HG03060 (cell line): ENCODE measurements around the gene WNK2.
"Not testable (repeated sequence)": the region's sequence is repeated elsewhere in the genome, so short reads cannot be mapped to it uniquely, and the experiment has no call there.

Experiments
- ATAC-seq: cut with Tn5 transposase; IDR thresholded peaks from one replicate; pipeline ENCODE4 v1.9.1; 2021; ENCODE audit warnings: low read depth, moderate number of reproducible peaks; ENCODE audit not compliant: unreplicated experiment

WNK2 gene

GRCh38 chr9:93353413-93354310, 169.7 kb downstream of the WNK2 start:
- not testable (repeated sequence) for ATAC-seq

DNA sequence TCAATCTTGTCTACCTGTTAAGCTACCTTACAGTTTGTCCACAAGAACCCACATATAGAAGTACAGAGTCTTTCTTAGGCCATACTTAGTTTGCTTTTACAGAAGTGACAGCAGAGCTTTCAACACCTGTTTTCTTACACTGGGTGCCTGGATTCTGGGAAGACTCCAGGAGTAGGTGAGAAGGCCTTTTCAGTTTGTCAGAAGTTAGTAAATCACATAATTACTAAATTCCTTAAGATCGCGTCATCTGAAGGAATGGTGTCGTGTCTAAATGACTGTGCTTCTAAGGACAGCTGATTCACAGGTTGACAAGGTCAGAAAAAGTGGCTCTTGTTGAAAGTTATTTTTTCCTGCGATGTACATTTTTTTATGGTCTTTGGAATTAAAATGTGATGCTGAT, 170.5 kb downstream of the WNK2 start:
- ATAC-seq, result no peak

DNA sequence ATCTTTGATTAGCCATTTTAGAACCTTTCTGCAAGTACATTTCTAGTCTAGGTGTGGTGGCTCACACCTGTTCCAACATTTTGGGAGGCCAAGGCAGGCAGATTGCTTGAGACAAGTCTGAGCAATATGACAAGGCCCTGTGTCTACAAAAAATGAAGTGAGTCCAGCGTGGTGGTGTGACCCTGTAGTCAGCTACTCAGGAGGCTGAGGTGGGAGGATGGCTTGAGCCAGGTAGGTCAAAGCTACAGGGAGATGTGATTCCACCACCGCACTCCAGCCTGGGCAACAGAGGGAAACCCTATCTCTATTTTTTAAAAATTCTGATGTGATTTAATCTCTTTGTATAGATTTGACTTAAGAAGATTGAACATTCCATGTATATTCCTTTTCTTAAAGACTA, 171.9 kb downstream of the WNK2 start:
- ATAC-seq, result no peak

- no peak for ATAC-seq
Observed at GRCh38 chr9:93357649-93358048, 173.7 kb downstream of the WNK2 start.

GRCh38 chr9:93359907-93360306, 176.0 kb downstream of the WNK2 start:
- not testable (repeated sequence) for ATAC-seq

- no peak for ATAC-seq
Observed at GRCh38 chr9:93361995-93362394, 178.1 kb downstream of the WNK2 start.

GRCh38 chr9:93364734-93365426, 180.9 kb downstream of the WNK2 start:
- no peak for ATAC-seq

DNA sequence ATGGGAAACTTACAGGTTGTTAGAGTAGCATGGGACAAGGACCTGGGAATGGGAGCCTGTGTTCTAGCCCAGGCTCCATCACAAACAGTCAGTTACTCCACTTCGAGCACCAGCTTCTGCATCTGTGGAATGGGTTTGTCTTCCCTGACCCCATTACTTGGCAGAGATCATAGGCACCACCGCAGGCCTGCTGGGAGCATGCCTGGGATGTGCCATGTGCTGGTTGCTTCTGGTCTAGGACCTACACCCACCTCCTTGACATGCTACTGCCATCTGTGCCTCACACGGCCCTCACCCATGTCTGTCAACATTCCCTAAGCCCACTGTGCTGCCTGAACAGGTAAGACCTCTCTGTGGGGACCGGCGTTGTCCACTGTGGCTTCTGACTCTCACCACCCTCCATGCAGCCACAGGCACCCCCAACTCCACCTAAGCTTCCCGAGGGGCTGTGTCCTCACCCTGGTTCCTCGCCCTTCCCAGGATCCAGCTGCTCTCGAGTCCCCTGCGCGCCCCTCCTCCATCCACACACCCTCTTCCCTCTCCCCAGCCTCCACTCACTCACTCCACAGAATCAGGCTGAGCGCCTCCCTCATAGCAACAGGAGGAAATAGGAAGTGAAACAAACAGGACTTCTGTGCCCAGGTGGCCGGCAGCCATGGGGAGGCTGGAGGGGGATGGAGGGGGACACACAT, 181.6 kb downstream of the WNK2 start:
- ATAC-seq, result no peak

- no peak for ATAC-seq
Observed at GRCh38 chr9:93366119-93366447, 182.1 kb downstream of the WNK2 start.

- not testable (repeated sequence) for ATAC-seq
Observed at GRCh38 chr9:93366486-93366885, 182.5 kb downstream of the WNK2 start.

DNA sequence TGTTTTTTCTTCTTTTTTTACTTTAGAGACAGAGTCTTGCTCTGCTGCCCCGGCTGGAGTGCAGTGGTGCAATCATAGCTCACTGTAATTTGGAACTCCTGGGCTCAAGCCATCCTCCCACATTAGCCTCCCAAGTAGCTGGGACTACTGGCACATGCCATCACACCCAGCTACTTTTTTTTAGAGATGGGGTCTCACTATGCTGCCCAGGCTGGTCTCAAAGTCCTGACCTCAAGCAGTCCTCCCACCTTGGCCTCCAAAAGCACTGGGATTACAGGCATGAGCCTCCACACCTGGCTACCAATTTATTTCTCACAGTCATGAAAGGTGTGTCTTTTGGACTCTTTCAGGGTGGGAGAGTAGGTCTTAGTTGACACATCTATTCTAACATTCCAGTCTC, 184.5 kb downstream of the WNK2 start:
- ATAC-seq, result no peak

GRCh38 chr9:93369686-93370085, 185.7 kb downstream of the WNK2 start:
- ATAC-seq, result no peak
